GM23338 (cell line): ENCODE measurements around the gene TJP1. TPM values are rescaled to one million over a fixed set of nuclear protein-coding genes. Genes with fewer than 3 reads are reported as not detected.

Source experiments
- ATAC-seq: fragments of 200-7000 bp; cut with Tn5 transposase; 3 replicates; pipeline ENCODE4 v1.9.1; 2020
- DNase-seq: peaks from one replicate; pipeline ENCODE4 v3.0.0-alpha.2; 2015; ENCODE audit warnings: low spot score
- H2AFZ ChIP-seq: fragments of 200-600 bp; sonication (generic); 2 replicates; pipeline ENCODE4 v1.8.0; 2016; ENCODE audit warnings: antibody characterized with exemption, mild to moderate bottlenecking, moderate library complexity
- H3F3A ChIP-seq: fragments of 200-600 bp; sonication (generic); replicated peaks from 2 replicates; pipeline ENCODE4 v1.8.0; 2017; ENCODE audit warnings: antibody characterized with exemption, mixed run types, low read depth
- H3K27ac ChIP-seq: fragments of 200-600 bp; sonication (generic); 2 replicates; pipeline ENCODE4 v1.6.1; 2016; ENCODE audit warnings: low read depth
- H3K27me3 ChIP-seq: fragments of 200-600 bp; sonication (generic); 2 replicates; pipeline ENCODE4 v1.8.0; 2016; ENCODE audit warnings: mild to moderate bottlenecking, mixed run types, moderate library complexity; ENCODE audit not compliant: insufficient read depth
- H3K36me3 ChIP-seq: fragments of 200-600 bp; sonication (generic); 2 replicates; pipeline ENCODE4 v1.8.0; 2016; ENCODE audit warnings: mild to moderate bottlenecking; ENCODE audit not compliant: insufficient read depth
- H3K4me1 ChIP-seq: fragments of 200-600 bp; sonication (generic); 2 replicates; pipeline ENCODE4 v1.8.0; 2016; ENCODE audit warnings: mild to moderate bottlenecking, moderate library complexity; ENCODE audit not compliant: insufficient read depth
- H3K4me2 ChIP-seq: fragments of 200-600 bp; sonication (generic); 2 replicates; pipeline ENCODE4 v1.7.1; 2017; ENCODE audit warnings: mixed run types
- H3K4me3 ChIP-seq: fragments of 200-600 bp; sonication (generic); 2 replicates; pipeline ENCODE4 v1.6.1; 2016; ENCODE audit warnings: mixed run types
- H3K79me2 ChIP-seq: fragments of 200-600 bp; sonication (generic); replicated peaks from 2 replicates; pipeline ENCODE4 v1.8.0; 2017; ENCODE audit warnings: mild to moderate bottlenecking; ENCODE audit not compliant: insufficient read depth
- H3K9me2 ChIP-seq: fragments of 200-600 bp; sonication (generic); 2 replicates; pipeline ENCODE4 v1.8.0; 2017; ENCODE audit not compliant: insufficient read depth
- H4K20me1 ChIP-seq: fragments of 200-600 bp; sonication (generic); replicated peaks from 2 replicates; pipeline ENCODE4 v1.8.0; 2017; ENCODE audit warnings: mild to moderate bottlenecking; ENCODE audit not compliant: insufficient read depth
- H3K27ac Mint-ChIP-seq: 2 replicates; pipeline ENCODE4 v1.8.0; 2020; ENCODE audit warnings: inconsistent platforms, mild to moderate bottlenecking, moderate library complexity, mixed read lengths
- H3K27me3 Mint-ChIP-seq: 3 replicates; pipeline ENCODE4 v1.8.0; 2022; ENCODE audit warnings: low read depth, mild to moderate bottlenecking, moderate library complexity, mixed read lengths, inconsistent platforms; ENCODE audit not compliant: insufficient read depth, poor library complexity
- H3K36me3 Mint-ChIP-seq: 3 replicates; pipeline ENCODE4 v1.8.0; 2021; ENCODE audit warnings: low read depth, mild to moderate bottlenecking, inconsistent platforms, moderate library complexity, mixed read lengths
- H3K4me1 Mint-ChIP-seq: 3 replicates; pipeline ENCODE4 v1.8.0; 2020; ENCODE audit warnings: mild to moderate bottlenecking, inconsistent platforms, mixed read lengths
- H3K4me3 Mint-ChIP-seq: 3 replicates; pipeline ENCODE4 v1.8.0; 2021; ENCODE audit warnings: moderate library complexity, mild to moderate bottlenecking, inconsistent platforms, mixed read lengths
- H3K9me3 Mint-ChIP-seq: 3 replicates; pipeline ENCODE4 v1.8.0; 2020; ENCODE audit warnings: moderate library complexity, mild to moderate bottlenecking, inconsistent platforms, mixed read lengths
- CREB1 ChIP-seq: fragments of 250-450 bp; sonication (Bioruptor Pico); IDR thresholded peaks from 2 replicates; pipeline ENCODE4 v1.5.0; 2020; ENCODE audit warnings: low read depth, mild to moderate bottlenecking, moderate library complexity
- CTCF ChIP-seq, 2 experiments: fragments of 200-600 bp in 1 of 2; sonication (generic) in 1 of 2; conservative IDR thresholded peaks; 2 replicates each; pipeline versions ENCODE4 v1.5.1 to v1.6.1; 2016 to 2017; ENCODE audit warnings: antibody characterized with exemption in 2 of 2, low read depth in 2 of 2, mild to moderate bottlenecking in 2 of 2, moderate library complexity in 1 of 2
- ETS1 ChIP-seq: IDR thresholded peaks from 2 replicates; pipeline ENCODE4 v1.6.1; 2016; ENCODE audit warnings: antibody characterized with exemption
- EZH2 ChIP-seq: fragments of 200-600 bp; sonication (generic); IDR thresholded peaks from one replicate; pipeline ENCODE4 v1.8.0; 2017; ENCODE audit warnings: antibody characterized with exemption, mild to moderate bottlenecking, low read depth; ENCODE audit not compliant: unreplicated experiment
- EZH2phosphoT487 ChIP-seq: fragments of 200-600 bp; sonication (generic); IDR thresholded peaks from one replicate; pipeline ENCODE4 v1.8.1; 2018; ENCODE audit warnings: antibody characterized with exemption; ENCODE audit not compliant: unreplicated experiment
- JUNB ChIP-seq: IDR thresholded peaks from one replicate; pipeline ENCODE4 v1.6.1; 2016; ENCODE audit warnings: antibody characterized with exemption; ENCODE audit not compliant: unreplicated experiment
- NANOG ChIP-seq: IDR thresholded peaks from 2 replicates; pipeline ENCODE4 v1.6.1; 2016; ENCODE audit warnings: antibody characterized with exemption, borderline replicate concordance
- POLR2AphosphoS5 ChIP-seq: IDR thresholded peaks from 2 replicates; pipeline ENCODE4 v1.6.1; 2016; ENCODE audit warnings: antibody characterized with exemption, low read depth
- REST ChIP-seq: IDR thresholded peaks from one replicate; pipeline ENCODE4 v1.6.1; 2018; ENCODE audit warnings: antibody characterized with exemption; ENCODE audit not compliant: unreplicated experiment
- ZNF114 ChIP-seq: fragments of 250-450 bp; sonication (Bioruptor Pico); IDR thresholded peaks from 2 replicates; pipeline ENCODE4 v1.5.0; 2020; ENCODE audit warnings: mild to moderate bottlenecking, moderate library complexity
- ZNF331 ChIP-seq: fragments of 250-450 bp; sonication (Bioruptor Pico); IDR thresholded peaks from 2 replicates; pipeline ENCODE4 v1.5.0; 2020; ENCODE audit warnings: low read depth, mild to moderate bottlenecking, moderate library complexity
- polyA plus RNA-seq: library from polyadenylated mRNA; unstranded; fragments of >200 nt; fragmentation: Nextera tagmentation; extraction: Ambion mirVana; gene quantifications from 2 replicates; pipeline ENCODE4 v1.2.1, GENCODE V29; 2016
- total RNA-seq: library from RNA; depleted of rRNA; stranded (reverse); fragments of >200 nt; shearing (Covaris generic); gene quantifications from 2 replicates; pipeline ENCODE4 v1.2.3, GENCODE V29; 2014

The TJP1 gene
- total and polyA plus RNA-seq, 2 experiments from 2014 or later = 76.2 to 116 TPM

GRCh38 chr15:29792426-29793159 is 29.7 kb downstream of the TJP1 start (continued):
- TF ChIP-seq NANOG (no peak), POLR2AphosphoS5 (no peak)

- H3K36me3 Mint-ChIP-seq = peaks cover 21% of the 10 kb centered on the region
- H3K9me3 Mint-ChIP-seq = no peaks in the 10 kb centered on the region
- no peak overlapping the region for H2AFZ ChIP-seq
- ATAC-seq (no peak), DNase-seq (no peak)
- H3K4me3 Mint-ChIP-seq = no peak overlapping the region
- no peak overlapping the region for H3K4me3 ChIP-seq
- no peaks in the 10 kb centered on the region for H3K9me2 ChIP-seq
- H3K79me2 ChIP-seq = peaks cover 77% of the 10 kb centered on the region
- no peaks in the 10 kb centered on the region for H3K27me3 Mint-ChIP-seq
- no peaks in the 10 kb centered on the region for H3K36me3 ChIP-seq
- H3K27me3 ChIP-seq = no peaks in the 10 kb centered on the region
- no peak overlapping the region for H3K4me2 ChIP-seq
- TF ChIP-seq CREB1 = no peak
- no peak for TF ChIP-seq EZH2phosphoT487
- no peak for TF ChIP-seq NANOG
- TF ChIP-seq POLR2AphosphoS5 = no peak
- TF ChIP-seq REST = no peak
- TF ChIP-seq EZH2 = no peak
- no peak for TF ChIP-seq ZNF114 (CRISPR knock-in tag)
- H3K4me1 ChIP-seq = peaks cover 4% of the 10 kb centered on the region
- H4K20me1 ChIP-seq = peaks cover 4% of the 10 kb centered on the region; the same call in 1 of the 2 replicates
- peaks cover 10% of the 10 kb centered on the region for H3K4me1 Mint-ChIP-seq
- H3K27ac Mint-ChIP-seq = no peak overlapping the region
- no peak overlapping the region for H3K27ac ChIP-seq
- H3F3A ChIP-seq = no peaks in the 10 kb centered on the region
These were observed 31.7 kb downstream of the TJP1 start for GRCh38 chr15:29790607-29791006.

- Histone ChIP-seq H3K4me3 (no peak overlapping the region), H4K20me1 (peaks cover 4% of the 10 kb centered on the region; the same call in 1 of the 2 replicates), H3K4me2 (no peak overlapping the region), H3K27ac (no peak overlapping the region), H3F3A (no peaks in the 10 kb centered on the region), H3K4me1 (peaks cover 5% of the 10 kb centered on the region), H3K27me3 (no peaks in the 10 kb centered on the region), H3K36me3 (no peaks in the 10 kb centered on the region), H3K79me2 (peaks cover 77% of the 10 kb centered on the region), H3K9me2 (no peaks in the 10 kb centered on the region), H2AFZ (no peak overlapping the region)
- no peak; the same call in 2 of the 3 replicates for ATAC-seq
- no peak for DNase-seq
- Mint-ChIP-seq H3K9me3 (no peaks in the 10 kb centered on the region), H3K36me3 (peaks cover 19% of the 10 kb centered on the region), H3K4me3 (no peak overlapping the region), H3K27me3 (no peaks in the 10 kb centered on the region), H3K27ac (no peak overlapping the region), H3K4me1 (peaks cover 15% of the 10 kb centered on the region)
- TF ChIP-seq JUNB (no peak), CTCF (conservative IDR thresholded peaks at IDR 0.05; ENCODE audit: low read depth in 2 of 2) (no peak), ETS1 (no peak), ZNF331 (CRISPR knock-in tag) (no peak), POLR2AphosphoS5 (no peak), CREB1 (no peak)
These were observed 32.4 kb downstream of the TJP1 start for GRCh38 chr15:29789871-29790270.
